Glomerular endothelial cell (primary cell): ENCODE data around the gene RNF223. TPM values are rescaled to one million over a fixed set of nuclear protein-coding genes. Genes with fewer than 3 reads are reported as not detected.

Experiments
- DNase-seq: peaks from one replicate; pipeline ENCODE4 v3.0.0-alpha.2; 2011; ENCODE audit warnings: low read depth, low spot score; ENCODE audit errors: extremely low read depth
- total RNA-seq: library from RNA; depleted of rRNA; stranded (reverse); fragments of >200 nt; gene quantifications from 2 replicates; pipeline ENCODE4 v1.2.3, GENCODE V29; 2015

Gene RNF223
- not detected in 2 replicates for total RNA-seq

GRCh38 chr1:1073743-1074587, at the start of gene RNF223:
TSS of gene RNF223 (minus strand) at chr1:1074306. CDS start at chr1:1072566, 1,740 bp downstream.
- no peak for DNase-seq

DNA sequence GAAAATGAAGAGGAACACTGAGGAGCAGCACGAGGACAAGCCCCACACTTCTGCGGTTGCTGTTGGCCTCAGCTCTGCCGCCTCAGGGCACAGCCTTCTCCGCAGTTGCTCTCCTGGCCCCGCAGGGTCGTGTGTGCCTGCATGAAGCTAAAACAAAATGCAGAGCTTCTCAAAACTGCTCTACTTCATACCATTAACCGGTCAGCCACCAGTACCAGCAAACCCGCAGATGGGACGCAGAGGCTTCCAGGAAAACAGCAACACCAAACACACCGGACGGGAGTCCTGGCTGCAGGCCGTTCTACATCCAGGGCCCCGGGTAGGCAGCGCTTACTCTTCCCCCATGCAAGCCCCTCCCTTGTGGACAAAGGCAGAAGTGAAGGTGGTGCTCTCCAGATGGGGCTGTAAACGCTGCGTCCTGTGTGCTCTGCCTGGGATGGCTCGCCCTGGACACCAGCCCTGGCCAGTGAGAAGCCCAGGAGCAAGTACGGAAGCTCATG, 48.9 kb upstream of the RNF223 start:
- DNase-seq, result no peak

- DNase-seq, result no peak
These were observed 48.1 kb upstream of the RNF223 start for GRCh38 chr1:1122078-1122811.

DNA sequence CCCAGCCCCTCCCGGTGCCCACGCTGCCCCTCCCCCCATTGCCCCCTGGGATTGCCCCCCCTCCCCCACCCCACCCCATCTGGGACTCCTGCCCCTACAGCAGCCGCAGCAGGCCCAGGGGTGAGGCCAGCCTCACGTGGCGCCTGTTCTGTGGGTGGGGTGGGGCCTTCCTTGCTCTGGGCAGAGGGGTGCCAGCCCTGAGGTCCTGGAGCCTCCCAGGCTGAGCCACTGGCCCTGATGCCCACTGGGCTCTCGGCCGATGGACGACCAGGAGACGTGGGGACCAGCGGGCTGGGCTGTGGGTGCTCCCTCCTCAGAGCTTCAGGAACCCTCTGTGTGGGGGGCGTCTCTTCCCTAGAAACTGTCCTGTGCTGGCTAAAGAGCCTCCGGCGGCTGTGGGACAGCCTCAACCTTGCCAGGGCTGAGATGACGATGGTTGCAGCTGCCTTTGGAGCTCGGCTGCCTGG, 47.5 kb upstream of the RNF223 start:
- DNase-seq, result no peak

DNA sequence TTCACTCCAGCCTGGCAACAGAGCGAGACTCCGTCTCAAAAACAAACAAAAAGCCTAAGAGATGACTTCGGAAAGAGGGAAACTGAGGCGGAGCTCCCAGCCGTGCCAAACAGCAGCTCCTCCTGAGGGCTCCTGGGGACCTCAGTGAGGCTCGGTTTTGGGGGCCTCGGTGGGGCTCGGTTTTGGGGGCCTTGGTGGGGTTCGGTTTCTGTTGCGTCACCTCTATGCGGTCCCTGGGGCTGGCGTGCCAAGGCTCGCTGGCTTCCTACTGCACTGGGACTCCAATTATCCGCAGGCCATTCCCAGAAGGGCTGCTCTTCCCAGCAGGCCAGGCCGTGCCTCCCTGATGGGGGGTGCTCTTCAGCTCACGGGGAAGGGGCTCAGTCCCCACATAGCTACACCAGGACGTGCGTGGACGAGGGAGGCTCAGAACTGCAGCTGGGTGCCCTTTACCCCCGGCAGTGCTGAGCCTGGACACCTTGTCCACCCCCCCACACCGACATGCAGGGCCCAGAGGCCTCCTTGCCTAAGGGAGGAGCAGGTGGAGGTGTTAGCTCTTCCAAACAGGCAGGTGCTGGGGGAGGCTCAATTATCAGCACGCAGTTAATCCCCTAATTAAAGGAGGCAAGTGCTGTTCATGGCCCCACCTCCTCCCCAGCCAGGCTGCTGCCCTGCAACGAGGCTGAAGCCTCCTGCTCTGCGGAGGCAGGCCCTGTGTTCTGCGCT, 46.9 kb upstream of the RNF223 start:
- DNase-seq, result no peak

- no peak for DNase-seq
These were observed 46.0 kb upstream of the RNF223 start for GRCh38 chr1:1120096-1120495.

DNA sequence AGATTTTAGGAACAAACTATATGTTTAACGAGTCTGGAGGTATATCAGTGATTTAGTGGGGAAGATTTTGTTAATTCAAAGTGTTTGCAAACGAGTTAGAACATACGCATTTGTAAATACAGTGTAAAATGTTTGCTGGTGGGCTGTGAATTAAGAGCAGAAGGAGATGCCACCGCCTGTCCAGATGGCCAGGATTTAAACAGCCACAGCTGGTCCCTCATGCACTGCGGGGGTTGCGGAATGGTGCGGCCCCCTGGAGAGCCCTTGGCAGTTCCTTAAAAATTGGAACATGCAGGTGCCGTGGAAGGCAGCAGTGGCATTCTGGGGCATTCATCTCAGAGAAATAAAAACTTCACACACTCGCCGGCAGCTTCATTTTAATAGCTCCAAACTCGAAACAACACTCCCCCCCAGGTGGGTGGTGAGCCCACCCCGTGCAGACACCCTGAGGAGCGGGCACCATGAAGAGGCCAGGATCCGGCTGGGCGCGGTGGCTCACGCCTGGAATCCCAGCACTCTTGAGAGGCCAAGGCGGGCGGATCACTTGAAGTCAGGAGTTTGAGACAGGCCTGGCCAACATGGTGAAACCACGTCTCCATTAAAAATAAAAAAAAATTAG, 45.3 kb upstream of the RNF223 start:
- no peak for DNase-seq

- DNase-seq, result no peak
These were observed 44.7 kb upstream of the RNF223 start for GRCh38 chr1:1118876-1119220.

- no peak for DNase-seq
These were observed 44.1 kb upstream of the RNF223 start for GRCh38 chr1:1118011-1118875.

DNA sequence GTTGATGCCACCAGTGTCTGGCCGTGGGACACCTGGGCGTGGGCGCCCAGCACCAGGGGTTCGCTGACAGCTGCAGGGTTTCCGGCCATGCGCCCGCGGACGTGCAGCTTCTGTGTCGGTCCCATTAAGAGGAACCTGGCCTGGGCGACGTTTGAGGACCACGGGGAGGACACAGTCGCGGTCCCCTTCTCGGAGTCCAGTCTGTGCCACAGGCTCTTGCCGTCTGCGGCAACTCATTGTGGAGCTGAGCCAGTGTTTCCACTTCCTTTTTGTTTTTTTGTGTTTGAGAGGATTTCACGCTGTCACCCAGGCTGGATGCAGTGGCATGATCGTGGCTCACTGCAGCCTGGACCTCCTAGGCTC, 43.3 kb upstream of the RNF223 start:
- no peak for DNase-seq

DNA sequence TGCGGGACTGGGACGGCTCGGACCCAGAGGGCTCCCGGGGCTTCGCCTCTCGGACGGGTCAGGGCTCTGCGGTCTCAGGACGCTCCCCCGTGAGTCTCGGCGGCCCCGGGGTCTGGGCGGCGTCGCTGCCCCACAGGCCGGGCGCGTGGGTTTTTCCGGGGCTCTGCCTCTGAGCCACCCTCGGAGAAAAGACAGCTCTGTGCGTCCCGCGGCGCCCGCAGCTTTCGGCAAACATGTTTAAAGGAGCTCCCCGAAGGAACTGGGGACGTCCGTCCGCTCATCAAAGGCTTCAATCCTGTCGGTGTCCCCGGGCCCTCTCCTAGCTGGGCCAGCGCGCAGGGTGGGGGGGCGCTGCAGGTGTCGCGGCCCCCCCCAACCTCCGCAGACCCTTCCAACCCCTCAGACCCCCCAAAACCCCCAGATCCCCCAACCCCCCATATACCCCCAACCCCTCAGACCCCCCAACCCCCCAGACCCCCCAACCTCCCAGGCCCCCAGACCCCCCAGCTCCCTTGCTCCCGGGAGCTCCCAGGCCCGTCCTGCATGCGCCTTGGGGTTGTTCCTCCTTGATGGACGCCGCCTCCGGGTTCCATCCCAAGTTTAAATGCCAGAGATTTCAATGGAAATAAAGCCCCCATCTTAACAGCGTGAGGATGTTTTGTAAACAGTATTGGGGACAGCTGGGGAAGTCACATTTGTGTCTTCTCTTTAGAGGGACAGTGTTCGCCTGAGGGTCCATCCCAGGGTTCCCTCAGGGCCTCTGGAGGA, 42.8 kb upstream of the RNF223 start:
- DNase-seq, result no peak

DNA sequence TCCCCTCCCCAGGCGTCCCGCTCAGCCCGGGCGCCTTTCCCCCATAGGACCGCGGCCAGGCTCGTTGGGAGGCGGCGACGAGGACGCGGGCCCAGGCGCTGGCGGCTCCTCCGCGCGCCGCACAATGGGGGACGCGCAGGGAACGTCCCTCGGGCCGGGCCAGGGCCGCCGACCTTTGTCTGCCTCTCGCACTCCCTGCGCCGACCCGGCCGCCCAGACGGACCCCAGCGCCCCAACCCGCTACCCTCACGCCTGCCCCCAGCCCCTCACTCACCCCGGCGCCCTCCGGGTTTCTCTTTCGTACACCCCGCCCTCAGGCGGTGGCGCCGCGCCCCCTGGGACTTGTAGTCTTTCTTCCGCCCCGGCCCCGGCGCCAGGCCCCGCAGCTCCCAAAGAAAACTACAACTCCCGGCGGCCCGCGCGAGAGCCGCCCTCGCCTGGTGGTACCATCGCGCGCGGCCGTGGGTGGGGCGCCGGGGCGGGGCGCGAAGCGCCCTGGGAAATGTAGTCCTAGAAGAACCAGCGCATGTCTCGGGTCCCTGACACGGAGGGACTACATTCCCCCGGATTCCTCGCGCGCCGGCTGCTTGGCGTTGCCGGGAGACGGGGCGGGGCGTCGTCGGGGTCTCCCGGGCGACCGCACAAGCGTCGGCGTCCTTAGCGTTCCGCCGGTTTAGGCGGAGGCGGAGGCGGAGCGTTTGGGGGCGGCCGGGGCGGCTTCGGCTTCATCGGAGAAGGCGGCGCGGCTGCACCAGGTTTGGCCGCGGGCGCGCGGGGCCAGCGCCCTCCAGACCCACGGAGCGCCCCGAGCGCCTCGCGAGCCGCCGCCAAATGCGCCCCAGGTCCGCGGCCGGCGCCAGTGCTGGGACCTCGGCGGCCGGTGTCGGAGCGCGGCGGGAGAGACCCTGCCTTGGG, 41.9 kb upstream of the RNF223 start, which contains the start of gene C1orf159:
TSS of gene C1orf159 (minus strand) at position 304 of the 915 bp plus-strand sequence. CDS start 24,546 bp downstream, outside the sequence.
- DNase-seq, result peak; percentile 72

DNA sequence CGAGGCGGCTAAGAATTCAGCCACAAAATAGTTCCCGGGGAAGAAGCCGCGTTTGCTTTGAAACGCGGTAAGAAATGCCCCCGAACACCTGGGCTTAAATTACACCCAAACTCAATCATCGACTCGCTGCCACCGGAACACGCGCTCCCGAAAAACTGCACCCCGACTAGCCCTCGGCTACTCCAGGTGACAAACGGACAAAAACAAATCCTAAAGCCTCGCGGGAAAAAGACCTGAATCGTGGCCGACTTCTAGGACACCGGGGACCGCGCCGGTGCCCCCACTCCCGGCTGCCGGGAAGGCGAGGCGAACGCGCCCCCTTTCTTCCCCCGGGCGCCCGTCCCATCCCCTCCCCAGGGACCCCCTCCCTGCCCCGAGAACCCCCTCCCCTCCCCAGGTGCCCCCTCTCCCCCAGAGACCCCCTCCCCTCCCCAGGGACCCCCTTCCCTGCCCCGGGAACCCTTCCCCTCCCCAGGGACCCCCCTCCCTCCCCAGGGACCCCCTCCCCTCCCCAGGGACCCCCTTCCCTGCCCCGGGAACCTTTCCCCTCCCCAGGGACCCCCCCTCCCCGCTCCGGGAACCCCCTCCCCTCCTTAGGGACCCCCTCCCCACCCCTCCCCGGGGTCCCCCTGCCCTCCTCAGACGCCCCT, 41.2 kb upstream of the RNF223 start:
- no peak for DNase-seq

- no peak for DNase-seq
These were observed 40.3 kb upstream of the RNF223 start for GRCh38 chr1:1114431-1114830.

DNA sequence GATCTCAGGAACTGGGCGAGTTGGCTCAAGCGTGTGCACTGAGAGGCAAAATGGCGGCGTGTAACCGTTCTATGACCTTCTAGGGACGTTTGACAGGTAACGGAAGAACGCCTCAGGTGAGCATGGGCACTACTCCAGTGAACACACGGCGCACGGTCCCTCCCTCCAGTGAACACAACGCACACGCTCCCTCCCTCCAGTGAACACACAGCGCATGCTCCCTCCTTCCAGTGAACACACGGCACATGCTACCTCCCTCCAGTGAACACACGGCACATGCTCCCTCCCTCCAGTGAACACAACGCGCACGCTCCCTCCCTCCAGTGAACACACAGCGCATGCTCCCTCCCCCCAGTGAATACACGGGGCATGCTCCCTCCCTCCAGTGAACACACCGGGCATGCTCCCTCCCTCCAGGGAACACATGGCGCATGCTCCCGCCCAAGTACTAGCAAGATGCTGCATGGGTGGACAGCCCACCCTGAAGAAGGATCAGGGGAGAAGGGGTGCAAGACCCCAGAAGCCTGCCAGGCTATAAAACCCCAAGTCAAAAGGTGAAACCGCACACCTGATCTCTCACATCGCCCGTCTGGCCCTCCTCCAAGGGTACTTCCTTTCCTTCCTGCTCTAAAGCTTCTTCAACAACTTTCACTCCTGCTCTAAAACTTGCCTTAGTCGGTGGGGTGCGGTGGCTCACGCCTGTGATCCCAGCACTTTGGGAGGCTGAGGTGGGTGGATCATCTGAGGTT, 38.3 kb upstream of the RNF223 start:
- no peak for DNase-seq

DNA sequence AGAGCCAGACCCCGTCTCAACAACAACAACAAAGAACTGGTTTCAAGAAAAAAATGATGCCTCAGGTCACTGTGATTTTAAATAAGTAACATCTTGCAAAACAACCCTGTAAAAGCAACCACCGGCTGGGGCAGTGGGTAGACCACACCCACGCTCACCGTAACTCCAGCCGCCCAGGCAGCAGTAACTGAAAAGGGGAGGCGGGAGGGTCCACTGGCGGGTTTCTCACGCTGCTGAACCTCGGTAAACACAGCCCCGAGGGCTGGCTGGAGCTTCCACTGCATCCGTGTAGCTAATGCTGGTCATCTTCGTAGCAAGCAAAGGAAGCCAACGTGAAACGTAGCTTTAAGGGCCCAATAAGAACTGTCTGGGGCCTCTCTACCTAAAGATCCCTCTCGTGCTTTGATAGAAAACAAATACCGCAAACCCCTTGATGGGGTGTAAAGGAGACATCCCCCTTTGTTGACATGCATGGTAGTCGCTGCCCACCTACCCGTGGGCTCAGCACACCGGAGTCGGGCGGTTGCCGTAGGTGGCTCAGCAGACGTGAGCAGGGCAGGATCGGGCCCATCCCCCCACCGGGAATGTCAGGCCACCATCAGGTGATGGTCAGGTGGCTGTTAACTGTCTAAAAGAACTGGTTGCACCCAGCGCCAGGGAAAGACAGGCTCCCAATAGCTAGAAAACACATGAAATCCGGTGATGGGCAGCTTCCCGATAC, 37.6 kb upstream of the RNF223 start:
- no peak for DNase-seq
